ENCODE measurements around the gene UBALD2.
"Not testable (repeated sequence)": the region's sequence is repeated elsewhere in the genome, so short reads cannot be mapped to it uniquely, and the experiment has no call there.

Gene UBALD2

GRCh38 chr17:76246080-76247066 lies 18.8 kb upstream of the UBALD2 start:
- TF ChIP-seq, protein P1, sequence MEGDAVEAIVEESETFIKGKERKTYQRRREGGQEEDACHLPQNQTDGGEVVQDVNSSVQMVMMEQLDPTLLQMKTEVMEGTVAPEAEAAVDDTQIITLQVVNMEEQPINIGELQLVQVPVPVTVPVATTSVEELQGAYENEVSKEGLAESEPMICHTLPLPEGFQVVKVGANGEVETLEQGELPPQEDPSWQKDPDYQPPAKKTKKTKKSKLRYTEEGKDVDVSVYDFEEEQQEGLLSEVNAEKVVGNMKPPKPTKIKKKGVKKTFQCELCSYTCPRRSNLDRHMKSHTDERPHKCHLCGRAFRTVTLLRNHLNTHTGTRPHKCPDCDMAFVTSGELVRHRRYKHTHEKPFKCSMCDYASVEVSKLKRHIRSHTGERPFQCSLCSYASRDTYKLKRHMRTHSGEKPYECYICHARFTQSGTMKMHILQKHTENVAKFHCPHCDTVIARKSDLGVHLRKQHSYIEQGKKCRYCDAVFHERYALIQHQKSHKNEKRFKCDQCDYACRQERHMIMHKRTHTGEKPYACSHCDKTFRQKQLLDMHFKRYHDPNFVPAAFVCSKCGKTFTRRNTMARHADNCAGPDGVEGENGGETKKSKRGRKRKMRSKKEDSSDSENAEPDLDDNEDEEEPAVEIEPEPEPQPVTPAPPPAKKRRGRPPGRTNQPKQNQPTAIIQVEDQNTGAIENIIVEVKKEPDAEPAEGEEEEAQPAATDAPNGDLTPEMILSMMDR (conservative IDR thresholded peaks at IDR 0.05; ENCODE audit: low read depth, low read length), result no peak
- DNase-seq (ENCODE audit: low read depth), result no peak
- no peak overlapping the region for H3K4me3 ChIP-seq (ENCODE audit: low read length)

DNA sequence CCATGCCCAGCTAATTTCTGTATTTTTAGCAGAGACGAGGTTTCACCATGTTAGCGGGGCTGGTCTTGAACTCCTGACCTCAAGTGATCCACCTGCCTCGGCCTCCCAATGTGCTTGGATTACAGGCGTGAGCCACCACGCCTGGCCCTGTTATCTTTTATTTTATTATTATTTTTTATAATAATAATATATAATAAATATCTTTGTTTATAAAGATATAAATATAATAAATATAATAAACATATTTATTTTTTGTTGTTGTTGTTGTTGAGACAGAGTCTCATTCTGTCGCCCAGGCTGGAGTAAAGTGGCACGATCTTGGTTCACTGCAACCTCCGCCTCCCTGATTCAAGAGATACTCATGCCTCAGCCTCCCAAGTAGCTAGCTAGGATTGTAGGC lies 17.8 kb upstream of the UBALD2 start:
- TF ChIP-seq, protein P1 (conservative IDR thresholded peaks at IDR 0.05; ENCODE audit: low read depth, low read length), result no peak
- DNase-seq (ENCODE audit: low read depth), result no peak
- H3K4me3 ChIP-seq (ENCODE audit: low read length), result no peak overlapping the region

- no peak overlapping the region for H3K4me3 ChIP-seq (ENCODE audit: low read length)
- TF ChIP-seq, protein P1 (conservative IDR thresholded peaks at IDR 0.05; ENCODE audit: low read depth, low read length), result peak; percentile 36
- no peak for DNase-seq (ENCODE audit: low read depth)
These were observed 16.9 kb upstream of the UBALD2 start for GRCh38 chr17:76248013-76248782.

- no peak overlapping the region for H3K4me3 ChIP-seq (ENCODE audit: low read length)
- TF ChIP-seq, protein P1 (conservative IDR thresholded peaks at IDR 0.05; ENCODE audit: low read depth, low read length), result no peak
- no peak for DNase-seq (ENCODE audit: low read depth)
These were observed 15.0 kb upstream of the UBALD2 start for GRCh38 chr17:76250141-76250540.

GRCh38 chr17:76251478-76252039 lies 13.6 kb upstream of the UBALD2 start:
- TF ChIP-seq, protein P1 (conservative IDR thresholded peaks at IDR 0.05; ENCODE audit: low read depth, low read length), result no peak
- H3K4me3 ChIP-seq (ENCODE audit: low read length), result no peak overlapping the region
- no peak for DNase-seq (ENCODE audit: low read depth)

- DNase-seq (ENCODE audit: low read depth), result no peak
- TF ChIP-seq, protein P1 (conservative IDR thresholded peaks at IDR 0.05; ENCODE audit: low read depth, low read length), result no peak
- no peak overlapping the region for H3K4me3 ChIP-seq (ENCODE audit: low read length)
These were observed 12.9 kb upstream of the UBALD2 start for GRCh38 chr17:76252040-76252954.

- DNase-seq (ENCODE audit: low read depth); H3K4me3 ChIP-seq (ENCODE audit: low read length): not testable (repeated sequence)
These were observed 12.0 kb upstream of the UBALD2 start for GRCh38 chr17:76252967-76253766.
